ENCODE results near the gene GLI3. TPM values are rescaled to one million over a fixed set of nuclear protein-coding genes. Genes with fewer than 3 reads are reported as not detected.
A peak's percentile ranks its signal among the peaks of the same experiment; 100 is the strongest.

Gene GLI3
- total RNA-seq, 1 experiment from 2014 or later = 45.0 TPM

DNA sequence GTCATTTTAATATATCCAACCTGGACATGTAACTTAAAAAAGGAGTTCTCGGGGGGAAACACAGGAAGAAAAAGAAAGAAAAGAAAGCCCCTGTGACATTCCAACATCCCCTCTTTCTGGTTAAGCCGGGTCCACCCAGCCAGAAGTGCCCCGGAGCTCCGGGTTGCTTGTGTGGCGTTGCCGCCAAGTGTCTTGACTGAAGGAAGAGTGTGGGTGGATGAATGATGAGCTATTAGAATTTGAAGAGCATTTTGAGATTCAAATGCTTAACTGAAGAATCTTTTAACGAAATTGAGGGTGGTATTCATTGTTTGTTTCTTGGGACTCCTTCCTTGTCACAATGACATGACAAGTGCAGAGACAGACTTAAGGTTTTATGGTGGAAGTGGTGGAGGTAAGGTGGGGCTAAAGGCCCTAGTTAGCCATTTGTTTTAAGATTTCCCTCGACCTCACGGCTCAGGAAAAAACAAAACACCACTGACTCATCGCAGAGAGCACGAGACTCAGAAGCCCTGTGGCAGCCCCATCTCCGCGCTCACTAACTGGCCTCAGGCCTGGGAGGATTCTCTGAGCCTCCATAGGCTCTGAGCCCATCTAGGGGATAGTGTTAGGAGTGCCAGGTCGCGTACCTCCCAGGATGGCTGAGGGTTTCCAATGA, 1.8 kb upstream of the GLI3 start:
- no peak for TF ChIP-seq CTCF (conservative IDR thresholded peaks at IDR 0.05)
- no peak overlapping the region for H4K8ac ChIP-seq (replicated peaks; ENCODE audit: insufficient read length, low read depth, low read length)
- no peaks in the 10 kb centered on the region for H3K9me3 ChIP-seq (ENCODE audit: control insufficient read depth, low read depth, low read length)
- peak overlapping the region; percentile 88 to 92 for H3K4me3 Mint-ChIP-seq
- no peak overlapping the region for H2BK120ac ChIP-seq (ENCODE audit: low read depth, low read length, poor library complexity, severe bottlenecking)
- H3K9ac ChIP-seq (ENCODE audit: extremely low read depth, insufficient read length, low read length) = peak overlapping the region; percentile 21
- H3K14ac ChIP-seq (ENCODE audit: insufficient read depth, low read length) = no peak overlapping the region
- no peak overlapping the region for H3K23ac ChIP-seq (ENCODE audit: insufficient read length, low read depth, low read length)
- H2AFZ ChIP-seq (ENCODE audit: low read length) = no peak overlapping the region
- peaks cover 0 to 1% (median 0%) of the 10 kb centered on the region in 3 experiments; a peak in 1 of 7 replicates for H3K36me3 Mint-ChIP-seq (ENCODE audit: insufficient read depth in 1 of 3, low read depth in 3 of 3)
- no peak overlapping the region for H3K56ac ChIP-seq (ENCODE audit: insufficient read length, low read depth, low read length)
- H3K18ac ChIP-seq (ENCODE audit: insufficient read length, low read depth, low read length) = no peak overlapping the region
- no peaks in the 10 kb centered on the region for H3K79me2 ChIP-seq (ENCODE audit: insufficient read depth, low read length)
- no peaks in the 10 kb centered on the region for H4K20me1 ChIP-seq (ENCODE audit: control insufficient read depth, insufficient read depth, insufficient read length)
- peaks cover 3% of the 10 kb centered on the region; the same call in 1 of the 2 replicates for H3K4me1 ChIP-seq (ENCODE audit: insufficient read depth, low read length)
- peak overlapping the region; percentile 52 for H3K4me2 ChIP-seq (ENCODE audit: insufficient read depth, insufficient read length, low read length)
- H2BK20ac ChIP-seq (ENCODE audit: low read depth, low read length, poor library complexity, severe bottlenecking) = no peak overlapping the region
- H3K27ac Mint-ChIP-seq = peak overlapping the region; percentile 93 to 96 (median 96); a peak in 5 of 7 replicates
- H3K79me1 ChIP-seq (ENCODE audit: insufficient read depth, low read depth, low read length, poor library complexity, severe bottlenecking) = no peaks in the 10 kb centered on the region
- H3K27ac ChIP-seq (ENCODE audit: insufficient read length, low read depth, low read length) = no peak overlapping the region
- H3K23me2 ChIP-seq (ENCODE audit: insufficient read length, low read depth, low read length, poor library complexity, severe bottlenecking) = peaks cover 25% of the 10 kb centered on the region
- H3K9me3 Mint-ChIP-seq = peaks cover 0 to 1% of the 10 kb centered on the region in 2 experiments; a peak in 2 of 5 replicates
- no peak overlapping the region for H4K5ac ChIP-seq (ENCODE audit: insufficient read length, low read depth, low read length)
- H3K27me3 Mint-ChIP-seq (ENCODE audit: low read depth) = peaks cover 36% of the 10 kb centered on the region
- DNase-seq = peak; percentile 41
- H3K4me1 Mint-ChIP-seq = peaks cover 48 to 50% of the 10 kb centered on the region in 2 experiments
- no peak overlapping the region for H2BK12ac ChIP-seq (ENCODE audit: insufficient read length, low read depth, low read length)
- H2BK5ac ChIP-seq (ENCODE audit: insufficient read length, low read length) = no peak overlapping the region
- no peak overlapping the region for H4K91ac ChIP-seq (ENCODE audit: insufficient read length, low read depth, low read length)
- H2AK5ac ChIP-seq (ENCODE audit: insufficient read length, low read length) = no peak overlapping the region
- H3K4ac ChIP-seq (ENCODE audit: low read depth, low read length) = no peak overlapping the region
- H3T11ph ChIP-seq (ENCODE audit: low read length) = no peak overlapping the region
- H2BK15ac ChIP-seq (ENCODE audit: low read depth, low read length) = no peak overlapping the region
- WGBS (ENCODE audit: extremely low coverage, insufficient read length, low lambda C conversion rate) = no CpG with 5 or more reads among the region's 15 CpGs
- no peaks in the 10 kb centered on the region; the same call in 1 of the 2 replicates for H3K27me3 ChIP-seq (ENCODE audit: insufficient read depth, low read length)
